ENCODE measurements around the gene SCYL3. TPM values are rescaled to one million over a fixed set of nuclear protein-coding genes. Genes with fewer than 3 reads are reported as not detected.

SCYL3 gene
- total RNA-seq, 1 experiment from 2014 or later: 7.8 TPM

DNA sequence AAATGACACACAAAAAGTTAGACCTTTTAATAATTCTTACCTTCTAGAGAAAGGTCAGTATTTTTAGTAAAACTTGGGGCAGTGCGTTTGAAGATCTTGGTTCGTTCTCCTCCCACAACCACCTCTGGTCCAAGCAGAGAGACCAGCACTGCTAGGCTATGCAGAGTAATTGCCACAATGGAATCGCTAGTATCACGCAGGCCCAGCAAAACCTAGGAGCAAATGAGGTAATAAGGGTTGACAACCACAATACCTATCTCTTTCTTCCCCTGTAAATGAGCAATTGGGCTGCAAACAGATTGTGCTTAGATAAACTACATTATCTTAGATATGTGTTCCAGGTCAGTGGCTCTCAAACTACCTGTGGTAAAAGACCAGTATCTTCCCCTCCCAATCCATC is 34.7 kb downstream of the SCYL3 start:
- POLR2A ChIA-PET (ENCODE audit: unreplicated experiment): no interaction called here
- intact Hi-C loops (cut with micrococcal nuclease; ENCODE audit: unreplicated experiment): no loop called here

DNA sequence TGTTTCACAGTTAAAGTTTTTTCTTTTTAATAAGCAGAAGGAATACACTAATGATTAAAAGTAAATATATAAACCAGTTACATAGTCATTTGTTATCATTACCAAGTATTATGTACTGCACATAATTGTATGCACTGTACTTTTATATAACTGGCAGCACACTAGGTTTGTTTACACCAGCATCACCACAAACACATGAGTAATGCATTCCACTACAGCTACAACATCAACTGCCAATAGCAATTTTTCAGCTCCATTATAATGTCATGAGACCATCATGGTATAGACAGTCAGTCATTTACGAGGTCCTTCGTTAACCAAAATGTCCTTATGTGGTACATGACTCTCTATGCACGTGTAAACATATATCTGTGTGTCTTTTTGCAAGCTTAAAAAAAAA is 35.2 kb downstream of the SCYL3 start:
- Histone ChIP-seq H3K79me2 (ENCODE audit: low read depth) (no peaks in the 10 kb centered on the region), H3F3A (ENCODE audit: insufficient read depth, low read depth) (peaks cover 10% of the 10 kb centered on the region; the same call in 1 of the 2 replicates), H3K4me2 (no peak overlapping the region), H3K27me3 (ENCODE audit: insufficient read depth, low read depth) (no peaks in the 10 kb centered on the region), H2AFZ (no peak overlapping the region), H3K4me1 (replicated peaks; ENCODE audit: insufficient read depth) (no peaks in the 10 kb centered on the region), H3K4me3 (no peak overlapping the region), H3K9me3 (ENCODE audit: insufficient read depth, low read depth) (no peaks in the 10 kb centered on the region), H3K27ac (no peak overlapping the region), H3K36me3 (ENCODE audit: low read depth) (peaks cover 35% of the 10 kb centered on the region), H3K9me2 (ENCODE audit: insufficient read depth) (no peaks in the 10 kb centered on the region), H4K20me1 (ENCODE audit: insufficient read depth) (no peaks in the 10 kb centered on the region)
- BruUV-seq (replicated peaks): no TSS peak
- DNase-seq: no peak
- POLR2A ChIA-PET (ENCODE audit: unreplicated experiment): no interaction called here
- intact Hi-C loops (cut with micrococcal nuclease; ENCODE audit: unreplicated experiment): no loop called here
- TF ChIP-seq, protein P1, sequence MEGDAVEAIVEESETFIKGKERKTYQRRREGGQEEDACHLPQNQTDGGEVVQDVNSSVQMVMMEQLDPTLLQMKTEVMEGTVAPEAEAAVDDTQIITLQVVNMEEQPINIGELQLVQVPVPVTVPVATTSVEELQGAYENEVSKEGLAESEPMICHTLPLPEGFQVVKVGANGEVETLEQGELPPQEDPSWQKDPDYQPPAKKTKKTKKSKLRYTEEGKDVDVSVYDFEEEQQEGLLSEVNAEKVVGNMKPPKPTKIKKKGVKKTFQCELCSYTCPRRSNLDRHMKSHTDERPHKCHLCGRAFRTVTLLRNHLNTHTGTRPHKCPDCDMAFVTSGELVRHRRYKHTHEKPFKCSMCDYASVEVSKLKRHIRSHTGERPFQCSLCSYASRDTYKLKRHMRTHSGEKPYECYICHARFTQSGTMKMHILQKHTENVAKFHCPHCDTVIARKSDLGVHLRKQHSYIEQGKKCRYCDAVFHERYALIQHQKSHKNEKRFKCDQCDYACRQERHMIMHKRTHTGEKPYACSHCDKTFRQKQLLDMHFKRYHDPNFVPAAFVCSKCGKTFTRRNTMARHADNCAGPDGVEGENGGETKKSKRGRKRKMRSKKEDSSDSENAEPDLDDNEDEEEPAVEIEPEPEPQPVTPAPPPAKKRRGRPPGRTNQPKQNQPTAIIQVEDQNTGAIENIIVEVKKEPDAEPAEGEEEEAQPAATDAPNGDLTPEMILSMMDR (conservative IDR thresholded peaks at IDR 0.05): no peak
- no peak for TF ChIP-seq EZH2 (IDR thresholded peaks at IDR 0.05; ENCODE audit: low read depth)
- CTCF ChIA-PET: no interaction called here

More for the DNA sequence above, 34.7 kb downstream of the SCYL3 start:
- no peak for DNase-seq
- peaks cover 10% of the 10 kb centered on the region; the same call in 1 of the 2 replicates for H3F3A ChIP-seq (ENCODE audit: insufficient read depth, low read depth)
- no peak overlapping the region for H2AFZ ChIP-seq
- no TSS peak for BruUV-seq (replicated peaks)
- H3K4me1 ChIP-seq (replicated peaks; ENCODE audit: insufficient read depth): no peaks in the 10 kb centered on the region
- no peaks in the 10 kb centered on the region for H4K20me1 ChIP-seq (ENCODE audit: insufficient read depth)
- H3K9me2 ChIP-seq (ENCODE audit: insufficient read depth): no peaks in the 10 kb centered on the region
- H3K27ac ChIP-seq: no peak overlapping the region
- H3K27me3 ChIP-seq (ENCODE audit: insufficient read depth, low read depth): no peaks in the 10 kb centered on the region
- CTCF ChIA-PET: no interaction called here
- H3K79me2 ChIP-seq (ENCODE audit: low read depth): no peaks in the 10 kb centered on the region
- TF ChIP-seq, protein P1 (conservative IDR thresholded peaks at IDR 0.05): no peak
- no peak for TF ChIP-seq EZH2 (IDR thresholded peaks at IDR 0.05; ENCODE audit: low read depth)
- no peak overlapping the region for H3K4me3 ChIP-seq
- H3K36me3 ChIP-seq (ENCODE audit: low read depth): peaks cover 34% of the 10 kb centered on the region
- no peaks in the 10 kb centered on the region for H3K9me3 ChIP-seq (ENCODE audit: insufficient read depth, low read depth)
- H3K4me2 ChIP-seq: no peak overlapping the region

DNA sequence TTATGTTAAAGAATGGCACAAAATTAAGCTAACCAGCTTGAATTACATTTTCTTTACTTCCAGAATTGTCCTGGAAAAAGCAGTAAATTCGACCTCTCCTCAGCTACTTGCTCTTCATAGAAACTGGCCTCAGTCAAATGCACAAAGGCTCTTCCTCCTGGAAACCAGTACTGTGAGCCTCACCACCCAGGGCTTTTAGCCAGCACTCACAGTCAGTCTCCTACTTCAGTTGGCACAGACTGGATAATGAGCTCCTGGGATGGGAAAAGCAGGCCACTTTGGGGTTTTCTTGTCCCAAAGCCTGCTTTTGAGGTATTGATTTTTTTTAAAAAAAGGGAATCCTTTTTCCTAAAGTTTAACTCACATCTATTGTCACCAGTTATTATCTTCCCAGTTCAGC is 40.4 kb downstream of the SCYL3 start:
- intact Hi-C loops (cut with micrococcal nuclease; ENCODE audit: unreplicated experiment): no loop called here
- POLR2A ChIA-PET (ENCODE audit: unreplicated experiment): no interaction called here
- no peaks in the 10 kb centered on the region; the same call in 1 of the 2 replicates for H3K79me2 ChIP-seq (ENCODE audit: low read depth)
- TF ChIP-seq EZH2 (IDR thresholded peaks at IDR 0.05; ENCODE audit: low read depth): no peak
- TF ChIP-seq, protein P1 (conservative IDR thresholded peaks at IDR 0.05): no peak
- no TSS peak for BruUV-seq (replicated peaks)
- no peaks in the 10 kb centered on the region; the same call in 1 of the 2 replicates for H3F3A ChIP-seq (ENCODE audit: insufficient read depth, low read depth)
- H3K27me3 ChIP-seq (ENCODE audit: insufficient read depth, low read depth): no peaks in the 10 kb centered on the region
- H3K9me3 ChIP-seq (ENCODE audit: insufficient read depth, low read depth): no peaks in the 10 kb centered on the region
- CTCF ChIA-PET: no interaction called here
- DNase-seq: no peak
- no peak overlapping the region for H3K27ac ChIP-seq
- H3K9me2 ChIP-seq (ENCODE audit: insufficient read depth): no peaks in the 10 kb centered on the region
- no peak overlapping the region for H2AFZ ChIP-seq
- no peak overlapping the region for H3K4me3 ChIP-seq
- 0 out of 2 replicates have a peak, but pooled peaks cover 5% of the 10 kb centered on the region for H3K4me1 ChIP-seq (replicated peaks; ENCODE audit: insufficient read depth)
- no peaks in the 10 kb centered on the region; the same call in 1 of the 2 replicates for H4K20me1 ChIP-seq (ENCODE audit: insufficient read depth)
- no peak overlapping the region for H3K4me2 ChIP-seq
- H3K36me3 ChIP-seq (ENCODE audit: low read depth): peaks cover 47% of the 10 kb centered on the region

All from PC-9 (cell line).